GM12801 (cell line): ENCODE data around the gene MAGI2.

ENCODE experiments used
- TF ChIP-seq, protein P1 (sequence below): IDR thresholded peaks from one replicate; pipeline ENCODE4 v1.5.1; 2011; ENCODE audit warnings: control low read depth; ENCODE audit not compliant: insufficient read length; ENCODE audit errors: extremely low read depth

The MAGI2 gene

DNA sequence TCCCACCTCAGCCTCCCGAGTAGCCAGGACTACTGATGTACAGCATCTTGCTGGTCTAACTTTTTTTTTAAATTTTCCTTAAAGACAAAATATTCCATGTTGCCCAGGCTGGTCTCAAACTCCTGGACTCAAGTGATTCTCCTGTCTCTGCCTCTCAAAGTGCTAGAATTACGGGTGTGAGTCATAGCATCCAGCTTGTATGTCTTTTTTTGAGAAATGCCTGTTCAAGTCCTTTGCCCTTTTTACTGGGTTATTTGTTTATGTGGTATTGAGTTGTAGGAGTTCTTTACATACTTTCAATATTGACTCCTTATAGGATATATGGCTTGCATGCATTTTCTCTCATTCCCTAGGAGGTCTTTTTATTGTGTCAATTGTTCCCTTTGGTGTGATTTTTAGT is 486.4 kb downstream of the MAGI2 start:
- TF ChIP-seq, protein P1, sequence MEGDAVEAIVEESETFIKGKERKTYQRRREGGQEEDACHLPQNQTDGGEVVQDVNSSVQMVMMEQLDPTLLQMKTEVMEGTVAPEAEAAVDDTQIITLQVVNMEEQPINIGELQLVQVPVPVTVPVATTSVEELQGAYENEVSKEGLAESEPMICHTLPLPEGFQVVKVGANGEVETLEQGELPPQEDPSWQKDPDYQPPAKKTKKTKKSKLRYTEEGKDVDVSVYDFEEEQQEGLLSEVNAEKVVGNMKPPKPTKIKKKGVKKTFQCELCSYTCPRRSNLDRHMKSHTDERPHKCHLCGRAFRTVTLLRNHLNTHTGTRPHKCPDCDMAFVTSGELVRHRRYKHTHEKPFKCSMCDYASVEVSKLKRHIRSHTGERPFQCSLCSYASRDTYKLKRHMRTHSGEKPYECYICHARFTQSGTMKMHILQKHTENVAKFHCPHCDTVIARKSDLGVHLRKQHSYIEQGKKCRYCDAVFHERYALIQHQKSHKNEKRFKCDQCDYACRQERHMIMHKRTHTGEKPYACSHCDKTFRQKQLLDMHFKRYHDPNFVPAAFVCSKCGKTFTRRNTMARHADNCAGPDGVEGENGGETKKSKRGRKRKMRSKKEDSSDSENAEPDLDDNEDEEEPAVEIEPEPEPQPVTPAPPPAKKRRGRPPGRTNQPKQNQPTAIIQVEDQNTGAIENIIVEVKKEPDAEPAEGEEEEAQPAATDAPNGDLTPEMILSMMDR, result no peak

DNA sequence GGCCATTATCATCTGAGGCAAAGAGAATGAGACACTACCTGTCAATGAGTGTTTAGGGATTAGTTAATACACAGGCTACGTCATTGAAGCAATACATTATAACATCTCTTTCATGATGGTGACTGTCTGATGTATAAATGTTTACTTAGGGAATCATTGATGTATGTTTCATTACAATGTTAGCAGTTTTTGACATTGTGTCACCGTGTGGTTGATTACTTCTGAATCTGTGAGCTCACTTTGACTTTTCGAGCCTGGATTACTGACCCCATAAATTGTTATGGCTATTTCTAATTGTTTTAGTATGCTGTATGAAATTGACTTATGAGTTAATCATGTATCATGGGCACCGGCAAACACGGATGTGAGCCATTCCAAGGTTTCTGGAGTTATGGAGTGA is 494.0 kb downstream of the MAGI2 start:
- TF ChIP-seq, protein P1, result no peak

DNA sequence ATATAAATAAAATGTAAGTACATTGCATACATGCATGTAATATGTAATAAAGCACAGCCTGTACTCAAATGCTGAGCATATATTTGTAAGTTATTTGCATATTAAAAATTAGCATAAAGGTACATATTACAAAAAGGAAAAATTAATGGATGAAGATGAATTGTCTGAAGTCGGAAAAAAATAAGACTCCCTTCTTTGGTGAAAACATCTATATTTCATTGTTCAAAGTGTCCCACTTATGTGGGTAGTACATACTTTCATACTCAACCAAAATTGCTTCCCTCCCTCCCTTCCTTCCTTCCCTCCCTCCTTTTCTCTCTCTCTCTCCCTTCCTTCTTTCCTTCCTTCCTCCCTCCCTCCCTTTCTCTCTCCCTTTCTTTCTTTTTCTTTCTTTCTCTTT is 498.1 kb downstream of the MAGI2 start:
- TF ChIP-seq, protein P1, result no peak

DNA sequence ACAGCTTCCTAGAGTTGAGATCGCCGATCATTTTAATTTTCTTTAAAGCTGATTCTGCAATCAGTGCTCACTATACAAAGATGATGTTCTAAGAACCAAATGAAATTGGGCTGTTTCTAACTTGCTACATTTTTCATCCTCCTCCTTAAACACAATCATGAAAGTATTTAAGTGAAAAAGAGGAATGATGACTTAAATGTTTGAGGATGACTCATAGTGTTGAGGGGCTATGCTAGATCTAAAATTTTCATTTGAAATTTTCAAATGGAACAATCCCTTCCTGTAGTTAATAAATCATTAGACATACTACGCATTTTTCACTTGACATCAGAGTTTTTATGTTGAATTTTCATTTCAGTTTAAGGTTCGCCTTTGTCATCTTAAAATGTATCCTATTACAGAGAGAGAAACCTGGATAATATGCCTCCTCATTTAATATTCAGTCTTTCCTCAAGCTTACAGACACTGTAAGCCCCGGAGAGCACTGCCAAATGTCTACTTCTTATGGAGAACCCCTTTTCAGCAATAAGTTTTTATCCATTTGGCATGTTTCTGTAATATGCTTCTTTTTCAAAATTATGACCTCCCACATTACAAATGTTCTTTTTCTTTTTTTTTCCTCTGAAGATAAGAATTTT is 499.6 kb downstream of the MAGI2 start:
- TF ChIP-seq, protein P1, result no peak

DNA sequence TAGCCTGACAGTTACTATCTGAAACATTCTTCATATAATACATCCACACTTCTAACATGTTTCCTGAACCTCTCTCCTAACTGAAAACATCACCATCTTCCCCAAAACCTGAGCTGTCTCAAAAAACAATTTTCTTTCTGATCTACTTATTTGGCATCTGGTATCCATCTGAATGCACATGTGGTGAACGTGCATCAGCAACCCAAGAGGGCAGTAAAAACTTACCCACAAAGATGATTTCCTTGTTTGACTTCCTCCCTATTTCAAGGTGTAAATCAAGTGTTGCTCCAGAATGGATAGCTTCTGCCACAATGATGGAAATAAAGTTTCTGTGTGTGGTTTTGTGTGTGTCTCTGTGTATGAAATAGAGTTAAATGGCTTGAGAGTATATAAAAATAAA is 500.4 kb downstream of the MAGI2 start:
- TF ChIP-seq, protein P1, result no peak

DNA sequence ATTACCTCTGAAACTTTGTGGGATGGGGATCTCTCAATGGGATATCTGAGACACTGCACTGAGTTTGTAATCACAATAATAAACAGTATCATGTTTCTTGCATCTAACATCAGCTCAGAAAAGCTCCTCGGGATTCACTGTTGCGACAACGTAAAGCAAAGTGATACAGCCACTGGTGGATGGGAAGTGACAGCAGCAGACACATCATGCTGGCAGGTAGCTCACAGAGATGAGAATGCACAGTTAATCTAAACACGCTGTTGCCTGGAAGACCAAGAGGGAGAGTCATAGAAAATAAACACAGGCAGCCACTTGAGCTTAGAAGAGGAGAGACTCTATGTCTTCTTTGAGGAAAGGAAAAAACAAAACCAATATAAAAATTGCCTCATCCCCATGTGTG is 513.8 kb downstream of the MAGI2 start:
- TF ChIP-seq, protein P1, result no peak

DNA sequence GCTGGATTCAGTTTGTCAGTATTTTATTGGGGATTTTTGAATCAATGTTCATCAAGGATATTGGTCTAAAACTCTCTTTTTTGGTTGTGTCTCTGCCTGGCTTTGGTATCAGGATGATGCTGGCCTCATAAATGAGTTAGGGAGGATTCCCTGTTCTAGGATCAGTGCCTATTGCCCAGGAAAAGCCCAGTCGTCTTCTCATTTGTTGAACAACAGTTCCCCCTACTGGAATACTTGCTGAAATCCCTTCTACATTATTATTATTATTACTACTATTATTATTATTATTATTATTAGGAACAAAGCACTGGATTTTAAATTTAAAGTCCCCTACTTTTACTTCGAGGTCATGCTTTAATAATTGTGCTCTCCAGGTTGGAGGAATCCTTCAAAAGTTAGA is 528.9 kb downstream of the MAGI2 start:
- TF ChIP-seq, protein P1, result no peak
